Hepatocyte (in vitro differentiated cells): ENCODE measurements around the gene ATP5F1B.

Source experiments
- EZH2 ChIP-seq: fragments of 200-600 bp; sonication (generic); IDR thresholded peaks from 2 replicates; pipeline ENCODE4 v1.6.1; 2016; ENCODE audit warnings: antibody characterized with exemption, mild to moderate bottlenecking, borderline replicate concordance
- EZH2phosphoT487 ChIP-seq: fragments of 200-600 bp; sonication (generic); IDR thresholded peaks from one replicate; pipeline ENCODE4 v1.6.1; 2018; ENCODE audit warnings: antibody characterized with exemption, mild to moderate bottlenecking, low read depth, moderate library complexity; ENCODE audit not compliant: unreplicated experiment, severe bottlenecking
- TF ChIP-seq, protein P1 (sequence below): fragments of 200-600 bp; sonication (generic); IDR thresholded peaks from 2 replicates; pipeline ENCODE4 v1.5.1; 2016; ENCODE audit warnings: antibody characterized with exemption, mild to moderate bottlenecking; ENCODE audit not compliant: poor library complexity

DNA sequence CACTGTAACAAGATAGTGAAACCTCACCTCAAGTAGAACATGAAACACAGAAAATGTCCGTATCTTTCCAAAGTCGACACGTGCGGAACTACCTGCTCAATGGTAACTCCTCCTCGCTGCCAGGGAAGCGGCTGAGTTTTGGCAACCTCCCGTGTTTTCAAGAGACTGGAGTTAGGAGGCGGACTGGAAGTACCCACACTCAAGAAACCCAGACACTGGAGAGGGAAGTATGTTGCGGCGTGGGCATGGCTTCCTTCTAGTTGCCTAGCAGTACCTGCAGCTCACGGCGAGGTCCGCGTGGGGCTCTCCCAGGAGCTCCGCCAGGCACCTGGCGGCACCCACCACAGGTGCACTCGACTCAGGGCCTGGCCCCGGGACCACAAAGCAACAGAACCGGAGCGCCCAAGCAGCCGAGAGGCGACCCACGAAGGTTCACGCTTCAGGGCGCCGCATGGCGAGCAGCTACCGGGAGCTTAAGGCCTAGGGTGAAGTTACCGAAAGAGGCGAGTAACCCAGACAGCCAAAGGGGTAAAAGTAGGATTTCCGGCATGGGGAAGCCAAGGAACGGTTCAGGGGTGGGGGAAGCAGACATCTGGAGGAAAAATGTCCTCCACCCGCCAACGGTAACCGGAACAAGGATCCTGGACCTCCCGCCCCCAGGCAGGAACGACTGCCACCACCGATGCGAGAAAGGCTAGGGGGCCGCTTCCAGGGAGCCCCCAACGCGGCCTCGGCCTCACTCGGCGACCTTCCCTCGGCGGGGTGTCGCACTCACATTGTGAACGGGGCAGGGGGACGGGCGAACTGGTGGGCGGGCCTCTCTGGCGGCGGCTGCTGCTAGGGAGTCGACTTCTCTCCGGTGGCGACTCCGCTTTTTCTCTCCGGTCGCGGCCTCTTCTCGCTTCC, 41.7 kb upstream of the ATP5F1B start:
- TF ChIP-seq, protein P1, sequence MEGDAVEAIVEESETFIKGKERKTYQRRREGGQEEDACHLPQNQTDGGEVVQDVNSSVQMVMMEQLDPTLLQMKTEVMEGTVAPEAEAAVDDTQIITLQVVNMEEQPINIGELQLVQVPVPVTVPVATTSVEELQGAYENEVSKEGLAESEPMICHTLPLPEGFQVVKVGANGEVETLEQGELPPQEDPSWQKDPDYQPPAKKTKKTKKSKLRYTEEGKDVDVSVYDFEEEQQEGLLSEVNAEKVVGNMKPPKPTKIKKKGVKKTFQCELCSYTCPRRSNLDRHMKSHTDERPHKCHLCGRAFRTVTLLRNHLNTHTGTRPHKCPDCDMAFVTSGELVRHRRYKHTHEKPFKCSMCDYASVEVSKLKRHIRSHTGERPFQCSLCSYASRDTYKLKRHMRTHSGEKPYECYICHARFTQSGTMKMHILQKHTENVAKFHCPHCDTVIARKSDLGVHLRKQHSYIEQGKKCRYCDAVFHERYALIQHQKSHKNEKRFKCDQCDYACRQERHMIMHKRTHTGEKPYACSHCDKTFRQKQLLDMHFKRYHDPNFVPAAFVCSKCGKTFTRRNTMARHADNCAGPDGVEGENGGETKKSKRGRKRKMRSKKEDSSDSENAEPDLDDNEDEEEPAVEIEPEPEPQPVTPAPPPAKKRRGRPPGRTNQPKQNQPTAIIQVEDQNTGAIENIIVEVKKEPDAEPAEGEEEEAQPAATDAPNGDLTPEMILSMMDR, result no peak
- TF ChIP-seq EZH2 (no peak), EZH2phosphoT487 (no peak)
